ENCODE measurements around the gene URM1.
"Not testable (repeated sequence)": the region's sequence is repeated elsewhere in the genome, so short reads cannot be mapped to it uniquely, and the experiment has no call there.

The URM1 gene

GRCh38 chr9:128411364-128412119 lies 40.4 kb downstream of the URM1 start:
- DNase-seq: peak; percentile 15

DNA sequence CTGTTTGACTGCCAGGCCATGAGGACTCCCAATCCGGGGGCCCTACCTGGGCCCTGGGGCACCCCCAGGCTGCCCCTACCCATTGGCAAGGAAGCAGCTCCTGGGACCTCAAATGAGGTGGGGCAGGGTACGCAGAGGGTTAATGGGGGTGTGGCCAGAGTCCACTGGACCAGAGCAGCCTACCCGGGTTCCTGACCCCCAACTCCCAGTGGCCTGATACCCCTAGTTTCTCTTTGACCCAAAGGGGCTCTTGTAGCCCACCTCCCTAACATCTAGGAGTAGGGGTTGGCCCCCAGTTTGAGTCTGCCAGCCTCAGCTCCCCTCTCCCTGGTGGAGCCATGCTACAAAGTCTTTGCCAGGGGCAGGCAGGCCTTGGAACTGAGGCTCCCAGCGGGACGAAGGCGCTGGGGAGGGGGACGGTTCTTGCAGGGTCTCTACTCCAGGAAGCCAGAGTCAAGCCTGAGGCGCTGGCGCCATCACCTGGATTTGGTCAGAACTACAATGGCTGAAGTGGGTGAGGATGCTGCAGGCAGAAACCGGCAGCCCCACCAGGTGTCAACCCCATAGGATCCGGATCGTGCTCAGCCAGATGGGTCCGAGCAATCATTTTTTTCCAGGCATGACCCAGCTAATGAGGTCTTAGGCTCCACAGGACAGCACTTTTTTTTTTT lies 41.1 kb downstream of the URM1 start:
- peak; percentile 83 for DNase-seq

- not testable (repeated sequence) for DNase-seq
Measured at GRCh38 chr9:128413728-128414127, 42.6 kb downstream of the URM1 start.

- DNase-seq: peak; percentile 35
Measured at GRCh38 chr9:128414461-128414860, 43.3 kb downstream of the URM1 start.

DNA sequence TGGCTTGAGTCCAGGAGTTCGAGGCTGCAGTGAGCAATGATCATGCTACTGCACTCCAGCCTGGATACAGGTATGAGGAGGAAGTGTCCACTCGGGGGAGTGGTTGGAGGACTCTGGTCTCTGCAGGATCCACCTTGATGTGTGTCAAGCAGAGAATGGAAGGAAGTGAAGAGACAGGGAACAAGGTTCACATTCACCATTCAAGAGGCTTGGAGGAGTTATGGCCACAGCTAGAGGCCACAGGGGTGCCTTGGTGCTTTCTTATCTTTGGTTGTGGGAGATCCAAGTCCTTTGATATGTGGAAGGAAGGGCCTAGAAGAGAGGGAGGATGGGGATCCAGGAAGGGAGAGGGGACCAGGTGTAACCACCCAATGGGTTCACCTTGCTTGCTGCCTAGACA lies 44.1 kb downstream of the URM1 start:
- no peak for DNase-seq

- DNase-seq: no peak
Measured at GRCh38 chr9:128416014-128416413, 44.8 kb downstream of the URM1 start.

DNA sequence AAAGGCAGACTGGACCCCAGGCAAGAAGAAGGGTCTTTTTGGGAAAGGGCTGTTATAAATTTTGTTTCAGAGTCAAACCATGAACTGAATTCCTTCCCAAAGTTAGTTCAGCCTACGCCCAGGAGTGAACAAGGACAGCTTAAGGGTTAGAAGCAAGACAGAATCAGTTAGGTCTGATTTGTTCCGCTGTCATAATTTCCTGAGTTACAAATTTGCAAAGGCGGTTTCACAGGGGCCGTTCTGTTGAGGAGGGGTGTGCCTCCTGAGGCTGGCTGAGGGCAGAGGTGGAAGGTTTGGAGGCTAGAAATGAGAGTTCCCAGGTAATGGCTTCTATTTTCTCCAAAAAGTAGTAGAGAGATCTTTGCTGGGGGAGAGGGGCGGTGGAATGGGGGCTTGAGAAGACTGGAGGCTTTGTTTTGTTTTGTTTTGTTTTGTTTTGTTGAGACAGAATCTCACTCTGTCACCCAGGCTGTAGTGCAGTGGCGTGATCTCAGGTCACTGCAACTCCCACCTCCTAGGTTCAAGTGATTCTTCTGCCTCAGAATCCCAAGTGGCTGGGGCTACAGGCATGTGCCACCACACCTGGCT lies 45.4 kb downstream of the URM1 start:
- no peak for DNase-seq

DNA sequence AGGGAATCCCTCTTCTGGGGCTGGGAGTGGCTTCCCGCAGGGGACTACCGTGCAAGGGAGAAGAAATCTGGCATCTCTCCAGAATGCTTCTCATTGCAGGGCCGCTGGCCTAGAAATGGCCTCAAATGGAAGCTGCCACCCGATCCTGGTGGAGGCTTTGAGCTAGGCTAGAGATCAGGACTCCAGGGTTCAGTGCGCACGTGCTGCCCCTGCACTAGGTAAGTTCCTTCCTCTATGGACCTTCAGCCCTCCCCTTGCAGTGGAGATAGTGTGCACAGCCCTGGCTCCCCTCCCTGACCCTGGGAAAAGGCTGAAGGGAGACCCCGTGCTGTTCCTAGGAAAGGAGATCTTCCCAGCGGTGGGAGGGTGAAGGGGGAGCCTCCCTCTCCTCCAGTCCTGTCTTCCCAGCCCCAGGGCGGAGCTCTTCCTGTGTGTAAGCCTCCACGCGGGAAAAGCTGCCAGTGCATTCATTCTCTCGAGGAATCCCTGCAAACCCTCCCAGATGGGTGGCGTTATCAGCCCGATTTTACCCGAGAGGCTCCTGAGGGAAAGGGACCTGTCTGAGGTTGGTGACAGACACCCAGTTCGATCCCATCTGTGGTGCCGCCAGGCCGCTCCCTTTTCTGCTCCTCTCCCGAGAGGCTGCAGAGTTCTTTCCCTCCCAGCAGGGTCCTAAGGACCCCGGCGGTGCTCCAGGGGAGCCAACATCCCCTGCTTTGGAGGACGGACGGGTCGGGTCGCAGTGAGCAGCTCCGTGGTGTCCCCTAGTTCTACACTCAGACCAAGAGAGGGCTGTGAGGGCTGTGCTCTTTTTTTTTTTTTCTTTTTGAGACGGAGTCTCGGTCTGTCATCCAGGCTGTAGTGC lies 48.1 kb downstream of the URM1 start:
- DNase-seq: peak; percentile 86

GRCh38 chr9:128420060-128420650 lies 49.0 kb downstream of the URM1 start:
- peak; percentile 84 for DNase-seq

- peak; percentile 78 for DNase-seq
Measured at GRCh38 chr9:128420651-128421481, 49.7 kb downstream of the URM1 start, which contains the start of gene CERCAM. CERCAM (plus strand) TSS chr9:128420857; CDS start chr9:128420878, 21 bp downstream.

DNA sequence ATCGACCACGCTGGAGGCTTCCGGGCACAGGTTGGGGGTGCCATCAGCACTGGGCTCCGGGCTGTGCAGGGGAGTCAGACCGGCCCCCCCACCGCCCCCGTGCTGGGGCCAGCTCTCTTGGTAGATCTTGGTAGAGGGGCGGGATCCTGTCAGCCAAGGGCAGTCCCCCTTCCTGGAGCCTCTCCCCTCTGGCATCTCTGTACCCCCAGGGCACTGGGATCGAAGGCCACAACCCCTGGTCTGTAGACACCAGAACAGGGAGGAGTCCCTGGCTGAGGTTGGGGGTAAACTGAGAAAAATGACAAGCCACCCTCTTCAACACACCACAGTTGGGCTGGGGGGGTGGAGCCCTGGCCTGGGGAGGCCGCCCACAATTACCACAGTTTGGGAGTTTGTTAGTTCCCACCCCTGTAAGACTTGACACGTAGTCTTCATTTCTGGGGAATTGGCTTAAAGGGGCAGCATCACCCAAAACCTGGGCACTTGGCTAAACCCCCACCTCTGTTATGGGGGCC lies 50.4 kb downstream of the URM1 start:
- DNase-seq: no peak

DNA sequence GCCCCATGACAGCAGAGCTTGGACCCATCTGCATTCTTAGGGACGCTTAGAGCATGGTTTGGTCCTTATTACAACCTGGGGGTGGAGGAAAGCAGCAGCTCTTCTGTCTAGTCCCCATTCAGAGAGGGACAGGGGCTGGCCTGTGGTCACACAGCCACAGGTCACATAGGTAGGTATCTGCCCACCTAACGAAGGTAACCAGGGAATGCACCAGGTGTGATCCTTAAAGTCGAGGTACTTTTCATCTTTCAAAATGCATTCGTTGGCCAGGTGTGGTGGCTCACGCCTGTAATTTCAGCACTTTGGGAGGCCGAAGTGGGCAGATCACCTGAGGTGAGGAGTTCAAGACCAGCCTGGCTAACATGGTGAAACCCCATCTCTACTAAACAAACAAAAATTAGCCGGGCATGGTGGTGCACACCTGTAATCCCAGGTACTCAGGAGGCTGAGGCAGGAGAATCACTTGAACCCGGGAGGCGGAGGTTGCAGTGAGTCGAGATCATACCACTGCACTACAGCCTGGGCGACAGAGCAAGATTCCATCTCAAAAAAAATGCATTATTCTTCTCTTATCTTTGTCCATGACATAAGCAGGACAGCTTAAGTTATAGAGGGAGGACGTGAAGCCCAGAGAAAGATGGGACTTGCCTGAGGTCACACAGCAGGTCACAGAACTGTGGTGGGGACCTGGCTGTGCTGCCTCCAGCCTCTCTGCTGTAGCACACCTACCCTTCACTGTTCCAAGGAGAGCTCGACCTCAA lies 51.0 kb downstream of the URM1 start:
- DNase-seq: not testable (repeated sequence)

DNA sequence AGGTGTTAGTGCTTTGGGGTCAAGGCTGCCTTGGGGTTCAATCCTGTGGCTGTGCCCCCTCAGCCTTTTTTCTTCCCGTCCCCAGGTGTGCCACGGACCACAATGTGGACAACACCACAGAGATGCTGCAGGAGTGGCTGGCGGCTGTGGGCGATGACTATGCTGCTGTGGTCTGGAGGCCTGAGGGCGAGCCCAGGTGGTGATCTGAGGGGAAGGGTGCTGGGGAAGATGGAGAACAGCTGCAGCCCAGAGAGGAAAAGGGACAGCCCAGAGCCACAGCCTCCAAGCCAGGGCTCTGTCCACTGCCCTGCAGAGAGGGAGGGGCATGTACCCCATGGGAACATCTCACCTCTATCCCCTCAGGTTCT lies 51.6 kb downstream of the URM1 start:
- no peak for DNase-seq

DNA sequence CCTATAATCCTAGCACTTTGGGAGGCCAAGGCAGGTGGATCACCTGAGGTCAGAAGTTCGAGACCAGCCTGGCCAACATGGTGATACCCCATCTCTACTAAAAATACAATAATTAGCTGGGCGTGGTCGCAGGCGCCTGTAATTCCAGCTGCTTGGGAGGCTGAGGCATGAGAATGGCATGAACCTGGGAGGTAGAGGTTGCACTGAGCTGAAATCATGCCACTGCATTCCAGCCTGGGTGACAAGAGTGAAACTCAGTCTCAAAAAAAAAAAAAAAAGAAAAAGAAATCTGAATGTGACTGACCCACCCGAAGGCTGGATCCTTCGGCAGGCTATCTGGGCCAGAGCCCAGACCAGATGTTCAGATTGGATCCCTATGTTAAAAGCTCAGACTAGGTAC lies 52.2 kb downstream of the URM1 start:
- DNase-seq: not testable (repeated sequence)

GRCh38 chr9:128424268-128424780 lies 53.1 kb downstream of the URM1 start:
- no peak for DNase-seq

- no peak for DNase-seq
Measured at GRCh38 chr9:128428644-128429512, 57.7 kb downstream of the URM1 start.

- DNase-seq: peak; percentile 29
Measured at GRCh38 chr9:128429513-128430086, 58.4 kb downstream of the URM1 start.

DNA sequence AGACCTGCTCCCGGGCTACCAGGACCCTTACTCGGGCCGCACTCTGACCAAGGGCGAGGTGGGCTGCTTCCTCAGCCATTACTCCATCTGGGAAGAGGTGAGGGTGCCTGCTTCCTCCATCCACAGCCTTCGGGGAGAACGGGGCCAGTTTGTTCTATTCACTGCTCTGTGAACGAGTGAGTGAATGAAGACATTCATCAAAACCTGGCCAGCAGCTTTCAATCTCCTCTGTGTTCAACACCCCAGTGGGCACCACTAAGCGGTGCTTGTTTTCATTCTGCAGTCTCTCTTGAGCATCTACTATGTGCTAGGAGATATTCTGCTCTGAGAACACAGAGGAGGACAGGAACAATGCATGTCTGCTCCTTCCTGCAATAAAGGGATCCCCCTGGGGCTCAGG lies 60.0 kb downstream of the URM1 start:
- DNase-seq: no peak

DNA sequence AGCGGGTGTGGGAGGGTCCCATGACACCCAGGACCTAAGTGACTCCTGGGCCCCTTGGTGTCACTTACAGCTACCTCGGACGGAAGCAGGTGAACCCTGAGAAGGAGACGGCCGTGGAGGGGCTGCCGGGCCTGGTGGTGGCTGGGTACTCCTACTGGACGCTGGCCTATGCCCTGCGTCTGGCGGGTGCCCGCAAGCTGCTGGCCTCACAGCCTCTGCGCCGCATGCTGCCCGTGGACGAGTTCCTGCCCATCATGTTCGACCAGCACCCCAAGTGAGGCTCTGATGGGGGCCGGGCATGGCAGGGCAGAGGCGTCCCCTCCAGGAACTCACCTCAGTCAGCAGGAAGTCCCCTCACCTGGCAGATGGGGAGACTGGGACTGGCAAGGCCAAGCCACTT lies 63.2 kb downstream of the URM1 start:
- no peak for DNase-seq

Measured in NCI-H69 (cell line).